ENCODE results near the gene FYB1.

DNA sequence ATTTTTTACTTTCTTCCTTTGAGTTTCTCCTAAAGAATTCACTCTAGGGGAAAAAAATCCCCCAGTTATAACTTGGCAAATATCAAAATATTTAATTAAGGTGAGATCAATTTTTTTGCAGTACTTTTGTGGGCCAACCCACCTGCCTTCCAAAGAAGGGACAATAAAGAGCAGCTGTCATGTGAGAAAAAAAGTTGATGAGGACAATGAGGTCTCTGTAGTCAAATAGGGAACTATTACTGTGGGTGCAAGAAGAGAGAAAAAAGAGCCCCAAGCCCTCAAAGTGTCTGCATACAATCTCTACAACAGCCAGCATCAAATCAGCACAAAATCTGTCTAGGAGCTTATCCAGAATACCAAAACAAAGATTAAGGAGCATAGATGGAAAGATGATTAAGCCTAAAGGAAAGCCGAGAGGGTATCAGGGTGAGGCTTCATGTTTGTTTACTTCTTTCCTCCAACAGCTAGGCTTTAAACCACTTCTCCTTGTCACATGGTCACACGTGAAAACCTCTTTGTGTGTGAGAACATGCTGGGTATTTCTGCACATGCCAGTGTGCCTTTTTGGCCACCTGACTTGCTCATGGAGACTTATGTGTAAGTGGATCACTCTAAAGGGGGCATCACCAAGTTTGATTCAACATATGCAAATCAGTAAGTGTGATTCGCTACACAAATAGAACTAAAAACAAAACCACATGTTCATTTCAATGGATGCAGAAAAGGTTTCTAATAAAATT lies 19.2 kb upstream of the FYB1 start:
- TF ChIP-seq CTCF (IDR thresholded peaks at IDR 0.05) (no peak), POLR2A (IDR thresholded peaks at IDR 0.05) (no peak)

Measured in lower leg skin (tissue), 3 donors.